BE2C (cell line): ENCODE measurements around the gene CD247.
"Not testable (repeated sequence)": the region's sequence is repeated elsewhere in the genome, so short reads cannot be mapped to it uniquely, and the experiment has no call there.

Experiments
- DNase-seq: peaks from one replicate; pipeline ENCODE4 v3.0.0-alpha.2; 2020
- H3K27me3 ChIP-seq: fragments of 250-450 bp; sonication (Bioruptor Pico); 2 replicates; pipeline ENCODE4 v1.5.1; 2020; ENCODE audit warnings: mild to moderate bottlenecking
- H3K36me3 ChIP-seq: fragments of 250-450 bp; sonication (Bioruptor Pico); 2 replicates; pipeline ENCODE4 v1.5.1; 2020; ENCODE audit warnings: mild to moderate bottlenecking
- H3K4me1 ChIP-seq: fragments of 250-450 bp; sonication (Bioruptor Pico); 2 replicates; pipeline ENCODE4 v1.5.1; 2020
- H3K4me3 ChIP-seq: 2 replicates; pipeline ENCODE4 v1.5.1; 2011; ENCODE audit warnings: low read depth, low read length
- H3K9me3 ChIP-seq: fragments of 250-450 bp; sonication (Bioruptor Pico); 2 replicates; pipeline ENCODE4 v1.5.1; 2020
- CTCF ChIP-seq: IDR thresholded peaks from 2 replicates; pipeline ENCODE4 v1.5.1; 2012; ENCODE audit warnings: mild to moderate bottlenecking, low read depth, low read length

The CD247 gene

GRCh38 chr1:167563579-167564246, 45.4 kb upstream of the CD247 start:
- no peak for TF ChIP-seq CTCF
- Histone ChIP-seq H3K4me3 (no peak overlapping the region), H3K9me3 (no peaks in the 10 kb centered on the region), H3K27me3 (no peaks in the 10 kb centered on the region), H3K4me1 (peaks cover 9% of the 10 kb centered on the region), H3K36me3 (no peaks in the 10 kb centered on the region)
- peak; percentile 55 for DNase-seq

- Histone ChIP-seq H3K9me3 (no peaks in the 10 kb centered on the region), H3K27me3 (no peaks in the 10 kb centered on the region), H3K4me3 (no peak overlapping the region), H3K36me3 (no peaks in the 10 kb centered on the region), H3K4me1 (peaks cover 9% of the 10 kb centered on the region)
- DNase-seq = no peak
- no peak for TF ChIP-seq CTCF
Observed at GRCh38 chr1:167562702-167563101, 44.4 kb upstream of the CD247 start.

DNA sequence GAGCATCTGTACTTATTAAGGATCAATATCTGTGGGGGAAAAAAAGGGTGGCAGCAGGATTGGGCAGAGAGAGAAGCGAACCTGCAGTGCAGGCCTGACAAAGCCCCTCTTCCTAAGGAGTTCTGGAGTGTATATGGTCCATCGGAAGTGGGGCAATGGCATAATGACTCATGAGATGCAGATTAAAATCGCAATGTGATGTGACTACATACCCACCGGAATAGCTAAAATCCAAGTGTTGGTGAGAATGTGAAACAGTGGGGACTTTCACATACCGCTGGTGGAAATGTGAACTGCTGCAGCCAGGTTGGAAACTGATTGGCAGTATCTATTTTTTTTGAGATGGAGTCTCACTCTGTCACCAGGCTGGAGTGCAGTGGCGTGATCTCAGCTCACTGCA, 43.4 kb upstream of the CD247 start:
- no peak overlapping the region for H3K4me3 ChIP-seq
- no peaks in the 10 kb centered on the region for H3K9me3 ChIP-seq
- TF ChIP-seq CTCF = no peak
- H3K27me3 ChIP-seq = no peaks in the 10 kb centered on the region
- DNase-seq = no peak
- H3K4me1 ChIP-seq = peaks cover 9% of the 10 kb centered on the region
- H3K36me3 ChIP-seq = no peaks in the 10 kb centered on the region

DNA sequence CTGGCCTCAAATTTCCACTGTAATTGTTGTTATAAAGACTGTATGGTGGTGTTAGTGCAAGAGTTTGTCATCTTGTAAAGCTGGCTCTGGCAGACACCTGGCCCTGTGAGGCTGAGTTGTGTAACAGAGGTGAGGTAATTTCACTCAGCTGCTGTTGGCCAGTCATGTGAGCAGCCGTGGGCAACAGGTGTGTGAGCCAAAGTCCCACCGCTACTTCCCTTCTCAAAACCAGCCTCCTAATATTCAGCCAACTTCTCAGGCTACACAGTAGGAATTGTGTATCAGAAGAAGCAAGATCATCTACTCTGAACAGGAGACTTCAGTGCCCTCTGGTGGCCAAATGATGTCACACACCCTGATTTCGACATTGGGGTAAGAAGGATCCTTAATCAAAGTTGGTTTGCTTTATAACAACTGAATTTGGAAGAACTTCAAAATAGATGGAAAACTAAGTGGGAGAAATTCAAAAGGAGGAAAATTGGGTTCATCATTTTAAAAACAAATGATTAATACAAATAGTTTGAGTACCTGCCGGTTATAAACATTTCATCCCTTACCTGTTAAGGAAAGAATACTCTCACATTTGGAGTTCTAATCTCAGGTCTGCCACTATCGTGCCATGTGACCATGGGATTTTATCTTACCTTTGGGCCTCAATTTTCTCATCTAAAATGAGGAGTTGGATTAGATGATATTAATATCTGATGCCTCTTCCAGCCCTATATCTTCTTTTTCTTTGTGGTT, 37.8 kb upstream of the CD247 start:
- DNase-seq = peak; percentile 72
- Histone ChIP-seq H3K36me3 (no peaks in the 10 kb centered on the region), H3K4me1 (no peaks in the 10 kb centered on the region), H3K27me3 (no peaks in the 10 kb centered on the region), H3K9me3 (no peaks in the 10 kb centered on the region), H3K4me3 (no peak overlapping the region)
- peak; percentile 94 for TF ChIP-seq CTCF

DNA sequence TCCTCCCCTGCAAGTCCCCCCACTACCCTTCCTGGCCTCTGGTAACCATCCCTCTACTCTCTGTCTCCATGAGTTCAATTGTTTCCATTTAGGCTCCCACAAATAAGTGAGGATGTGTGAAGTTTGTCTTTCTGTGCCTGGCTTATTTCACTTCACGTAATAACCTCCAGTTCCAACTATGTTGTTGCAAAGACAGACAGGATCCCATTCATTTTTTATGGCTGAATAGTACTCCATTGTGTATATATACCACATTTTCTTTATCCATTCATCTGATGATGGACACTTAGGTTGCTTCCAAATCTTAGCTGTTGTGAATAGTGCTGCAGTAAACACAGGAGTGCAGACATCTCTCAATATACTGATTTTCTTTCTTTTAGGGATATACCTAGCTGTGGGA, 36.7 kb upstream of the CD247 start:
- not testable (repeated sequence) for H3K36me3 ChIP-seq, H3K27me3 ChIP-seq, H3K4me1 ChIP-seq, H3K9me3 ChIP-seq, DNase-seq, H3K4me3 ChIP-seq

DNA sequence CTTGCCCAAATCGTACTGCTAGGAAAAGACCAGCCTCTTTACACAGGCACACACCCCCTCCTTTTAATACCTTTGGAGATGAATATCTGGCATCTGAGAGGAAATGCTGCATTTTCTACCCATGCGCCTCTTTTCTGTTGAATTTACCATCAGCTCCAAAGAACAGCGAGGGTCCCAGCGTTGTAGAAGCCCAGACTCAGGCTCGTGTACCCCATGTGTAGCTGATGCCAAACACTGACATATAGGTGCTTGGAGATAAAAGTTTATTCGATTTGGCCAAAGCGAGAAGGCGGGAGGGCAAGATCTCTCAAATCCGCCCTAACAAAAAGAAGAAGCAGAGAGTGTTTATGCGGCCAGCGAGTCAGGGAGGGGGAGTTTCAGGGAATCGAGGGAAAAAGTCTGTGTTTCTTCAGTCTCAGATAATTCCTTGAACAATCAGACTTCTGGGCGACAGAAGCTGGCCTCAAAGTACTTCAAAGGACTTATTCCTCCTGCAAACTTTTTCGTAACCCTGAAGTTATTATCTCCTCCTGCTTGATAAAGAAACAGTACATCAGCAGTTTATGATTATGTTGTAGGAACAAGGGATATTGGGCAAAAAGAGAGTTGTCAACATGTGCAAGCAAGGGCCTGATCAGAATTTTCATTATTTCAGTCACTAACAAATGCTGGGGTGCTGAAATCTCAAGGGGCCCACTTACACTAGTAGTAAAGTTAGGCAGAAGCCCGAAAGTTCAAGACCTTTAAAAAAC, 35.9 kb upstream of the CD247 start:
- Histone ChIP-seq H3K4me1 (no peaks in the 10 kb centered on the region), H3K4me3 (peak overlapping the region; percentile 61), H3K36me3 (no peaks in the 10 kb centered on the region), H3K27me3 (no peaks in the 10 kb centered on the region), H3K9me3 (no peaks in the 10 kb centered on the region)
- DNase-seq = no peak
- no peak for TF ChIP-seq CTCF
